ENCODE data around the gene FRMPD4. TPM values are rescaled to one million over a fixed set of nuclear protein-coding genes. Genes with fewer than 3 reads are reported as not detected.

Gene FRMPD4
- total and polyA plus RNA-seq, 2 donors (not counting 1 experiment from before 2014, with no cell fraction given), result 0.50 to 1.5 TPM

DNA sequence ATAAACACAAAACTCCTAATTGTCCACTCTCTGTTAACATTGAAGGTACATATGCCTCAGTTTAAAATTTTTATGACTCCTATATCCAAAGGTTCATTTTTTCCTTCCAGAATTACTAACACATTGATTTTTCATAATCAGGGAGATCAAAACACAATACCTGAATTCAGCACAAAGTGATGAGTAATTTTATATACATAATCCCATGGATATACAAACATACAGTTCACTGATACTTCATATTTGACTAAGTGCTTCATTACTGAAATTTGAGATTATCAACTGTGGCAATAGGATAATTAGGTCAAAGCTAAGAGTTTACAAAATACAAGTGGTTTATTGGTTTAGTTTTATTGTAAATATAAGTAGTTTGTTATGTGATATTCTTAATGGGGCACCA, 476.8 kb downstream of the FRMPD4 start:
- Histone ChIP-seq H3K9me3 (ENCODE audit: control insufficient read depth, insufficient read depth, low read depth, low read length) (no peaks in the 10 kb centered on the region), H3K79me2 (ENCODE audit: control insufficient read depth, insufficient read depth, low read length) (no peaks in the 10 kb centered on the region), H3K27me3 (ENCODE audit: control insufficient read depth, insufficient read depth, low read length) (no peaks in the 10 kb centered on the region), H4K20me1 (ENCODE audit: control insufficient read depth, extremely low read depth, insufficient read depth, low read length) (no peaks in the 10 kb centered on the region), H2AFZ (ENCODE audit: low read length) (no peak overlapping the region), H3K9ac (ENCODE audit: insufficient read depth, low read length) (no peak overlapping the region), H3K4me1 (ENCODE audit: control insufficient read depth, extremely low read depth, insufficient read depth, low read length) (no peaks in the 10 kb centered on the region), H3K27ac (ENCODE audit: insufficient read depth, low read length) (no peak overlapping the region), H3K4me2 (ENCODE audit: extremely low read depth, insufficient read depth, low read length) (no peak overlapping the region), H3K4me3 (replicated peaks in 1 of 4; ENCODE audit: control extremely low read depth in 1 of 4, insufficient read depth in 1 of 4, low read depth in 3 of 4, low read length in 4 of 4) (no peak overlapping the region), H3K36me3 (ENCODE audit: control insufficient read depth, insufficient read depth, low read length) (no peaks in the 10 kb centered on the region)
- DNase-seq (ENCODE audit: low read depth in 2 of 2), result no peak
- TF ChIP-seq, protein P1, sequence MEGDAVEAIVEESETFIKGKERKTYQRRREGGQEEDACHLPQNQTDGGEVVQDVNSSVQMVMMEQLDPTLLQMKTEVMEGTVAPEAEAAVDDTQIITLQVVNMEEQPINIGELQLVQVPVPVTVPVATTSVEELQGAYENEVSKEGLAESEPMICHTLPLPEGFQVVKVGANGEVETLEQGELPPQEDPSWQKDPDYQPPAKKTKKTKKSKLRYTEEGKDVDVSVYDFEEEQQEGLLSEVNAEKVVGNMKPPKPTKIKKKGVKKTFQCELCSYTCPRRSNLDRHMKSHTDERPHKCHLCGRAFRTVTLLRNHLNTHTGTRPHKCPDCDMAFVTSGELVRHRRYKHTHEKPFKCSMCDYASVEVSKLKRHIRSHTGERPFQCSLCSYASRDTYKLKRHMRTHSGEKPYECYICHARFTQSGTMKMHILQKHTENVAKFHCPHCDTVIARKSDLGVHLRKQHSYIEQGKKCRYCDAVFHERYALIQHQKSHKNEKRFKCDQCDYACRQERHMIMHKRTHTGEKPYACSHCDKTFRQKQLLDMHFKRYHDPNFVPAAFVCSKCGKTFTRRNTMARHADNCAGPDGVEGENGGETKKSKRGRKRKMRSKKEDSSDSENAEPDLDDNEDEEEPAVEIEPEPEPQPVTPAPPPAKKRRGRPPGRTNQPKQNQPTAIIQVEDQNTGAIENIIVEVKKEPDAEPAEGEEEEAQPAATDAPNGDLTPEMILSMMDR (conservative IDR thresholded peaks at IDR 0.05 in 1 of 2, IDR thresholded peaks at IDR 0.05 in 1 of 2; ENCODE audit: low read depth in 1 of 2, low read length in 2 of 2), result no peak
- no peak for TF ChIP-seq EZH2 (IDR thresholded peaks at IDR 0.05; ENCODE audit: low read length, missing control alignments)

DNA sequence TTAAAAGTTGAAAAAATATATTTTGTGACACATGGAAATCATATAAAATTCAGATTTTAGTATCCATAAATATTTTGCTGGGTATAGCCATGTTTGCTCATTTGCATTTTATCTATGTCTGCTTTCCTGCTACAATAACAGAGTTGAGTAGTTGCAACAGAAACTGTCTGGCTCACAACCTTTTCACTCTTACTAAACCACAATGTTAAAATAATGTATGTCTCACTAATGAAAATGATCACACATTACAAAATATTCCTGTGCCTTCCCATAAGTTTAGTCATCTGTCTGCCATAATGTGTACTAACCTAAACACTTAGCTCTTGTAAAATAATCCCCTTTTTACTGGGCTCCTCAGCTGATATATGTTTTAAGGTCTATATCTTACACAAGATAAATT, 479.0 kb downstream of the FRMPD4 start:
- Histone ChIP-seq H3K27ac (ENCODE audit: insufficient read depth, low read length) (no peak overlapping the region), H4K20me1 (ENCODE audit: control insufficient read depth, extremely low read depth, insufficient read depth, low read length) (no peaks in the 10 kb centered on the region), H3K79me2 (ENCODE audit: control insufficient read depth, insufficient read depth, low read length) (no peaks in the 10 kb centered on the region), H3K4me1 (ENCODE audit: control insufficient read depth, extremely low read depth, insufficient read depth, low read length) (no peaks in the 10 kb centered on the region), H2AFZ (ENCODE audit: low read length) (no peak overlapping the region), H3K4me2 (ENCODE audit: extremely low read depth, insufficient read depth, low read length) (no peak overlapping the region), H3K9me3 (ENCODE audit: control insufficient read depth, insufficient read depth, low read depth, low read length) (no peaks in the 10 kb centered on the region), H3K9ac (ENCODE audit: insufficient read depth, low read length) (no peak overlapping the region), H3K27me3 (ENCODE audit: control insufficient read depth, insufficient read depth, low read length) (no peaks in the 10 kb centered on the region), H3K36me3 (ENCODE audit: control insufficient read depth, insufficient read depth, low read length) (no peaks in the 10 kb centered on the region), H3K4me3 (replicated peaks in 1 of 4; ENCODE audit: control extremely low read depth in 1 of 4, insufficient read depth in 1 of 4, low read depth in 3 of 4, low read length in 4 of 4) (no peak overlapping the region)
- TF ChIP-seq, protein P1 (conservative IDR thresholded peaks at IDR 0.05 in 1 of 2, IDR thresholded peaks at IDR 0.05 in 1 of 2; ENCODE audit: low read depth in 1 of 2, low read length in 2 of 2), result no peak
- TF ChIP-seq EZH2 (IDR thresholded peaks at IDR 0.05; ENCODE audit: low read length, missing control alignments), result no peak
- DNase-seq (ENCODE audit: low read depth in 2 of 2), result no peak

DNA sequence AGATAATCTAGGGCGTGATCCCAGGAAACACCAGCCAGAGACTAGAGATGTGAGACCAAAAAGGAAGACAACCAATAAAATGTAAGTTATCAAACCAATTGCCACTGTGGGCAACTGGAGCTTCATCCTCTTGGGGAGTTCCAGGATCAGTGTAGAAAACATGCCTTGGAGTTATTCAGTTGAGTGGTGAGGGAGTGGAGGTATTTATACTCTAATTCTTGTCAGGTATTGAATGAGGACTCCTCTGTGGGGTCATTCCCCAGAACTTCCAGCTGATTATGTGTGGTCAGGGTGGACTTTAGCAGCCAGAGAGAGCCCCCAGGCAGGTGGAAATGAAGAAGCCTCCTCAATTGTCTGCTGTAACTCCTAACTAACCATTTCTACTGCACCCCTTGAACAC, 509.0 kb downstream of the FRMPD4 start:
- Histone ChIP-seq H3K9me3 (ENCODE audit: control insufficient read depth, insufficient read depth, low read depth, low read length) (no peaks in the 10 kb centered on the region), H2AFZ (ENCODE audit: low read length) (no peak overlapping the region), H3K36me3 (ENCODE audit: control insufficient read depth, insufficient read depth, low read length) (no peaks in the 10 kb centered on the region), H3K9ac (ENCODE audit: insufficient read depth, low read length) (no peak overlapping the region), H3K4me2 (ENCODE audit: extremely low read depth, insufficient read depth, low read length) (no peak overlapping the region), H3K27ac (ENCODE audit: insufficient read depth, low read length) (no peak overlapping the region), H4K20me1 (ENCODE audit: control insufficient read depth, extremely low read depth, insufficient read depth, low read length) (no peaks in the 10 kb centered on the region), H3K27me3 (ENCODE audit: control insufficient read depth, insufficient read depth, low read length) (no peaks in the 10 kb centered on the region), H3K4me3 (replicated peaks in 1 of 4; ENCODE audit: control extremely low read depth in 1 of 4, insufficient read depth in 1 of 4, low read depth in 3 of 4, low read length in 4 of 4) (no peak overlapping the region), H3K79me2 (ENCODE audit: control insufficient read depth, insufficient read depth, low read length) (no peaks in the 10 kb centered on the region), H3K4me1 (ENCODE audit: control insufficient read depth, extremely low read depth, insufficient read depth, low read length) (no peaks in the 10 kb centered on the region)
- no peak for DNase-seq (ENCODE audit: low read depth in 2 of 2)
- TF ChIP-seq EZH2 (IDR thresholded peaks at IDR 0.05; ENCODE audit: low read length, missing control alignments), result no peak
- TF ChIP-seq, protein P1 (conservative IDR thresholded peaks at IDR 0.05 in 1 of 2, IDR thresholded peaks at IDR 0.05 in 1 of 2; ENCODE audit: low read depth in 1 of 2, low read length in 2 of 2), result no peak
